ENCODE results near the gene SLX9. TPM values are rescaled to one million over a fixed set of nuclear protein-coding genes. Genes with fewer than 3 reads are reported as not detected.

SLX9 gene
- polyA plus RNA-seq, 1 of the 3 experiments (the other 2 are of a cell fraction): 42.9 TPM

GRCh38 chr21:44971672-44971995 lies 31.8 kb downstream of the SLX9 start:
- H3F3A ChIP-seq (replicated peaks; ENCODE audit: insufficient read depth): no peaks in the 10 kb centered on the region
- peaks cover 6% of the 10 kb centered on the region; the same call in 1 of the 2 replicates for H3K79me2 ChIP-seq (ENCODE audit: insufficient read depth)
- TF ChIP-seq YY1 (IDR thresholded peaks at IDR 0.05; ENCODE audit: low read depth) (no peak), JUND (IDR thresholded peaks at IDR 0.05) (no peak), EZH2phosphoT487 (IDR thresholded peaks at IDR 0.05; ENCODE audit: borderline replicate concordance, low read depth) (no peak), GATA2 (CRISPR knock-in tag; IDR thresholded peaks at IDR 0.05) (no peak), NFIC (IDR thresholded peaks at IDR 0.05; ENCODE audit: borderline replicate concordance) (no peak), USF1 (IDR thresholded peaks at IDR 0.05; ENCODE audit: borderline replicate concordance, low read depth) (no peak), RFX5 (IDR thresholded peaks at IDR 0.05; ENCODE audit: low read length) (no peak), MXI1 (IDR thresholded peaks at IDR 0.05; ENCODE audit: low read depth, low read length) (no peak), TAF1 (IDR thresholded peaks at IDR 0.05; ENCODE audit: borderline replicate concordance, low read depth, low read length) (no peak), ELF1 (IDR thresholded peaks at IDR 0.05) (no peak), RAD21 (IDR thresholded peaks at IDR 0.05; ENCODE audit: low read length) (no peak), SIN3A (IDR thresholded peaks at IDR 0.05; ENCODE audit: borderline replicate concordance, low read depth, low read length) (no peak), EP300 (IDR thresholded peaks at IDR 0.05; ENCODE audit: borderline replicate concordance in 1 of 2, low read depth in 1 of 2, low read length in 1 of 2) (no peak), REST (IDR thresholded peaks at IDR 0.05; ENCODE audit: low read depth, low read length) (no peak)
- TF ChIP-seq, protein P1, sequence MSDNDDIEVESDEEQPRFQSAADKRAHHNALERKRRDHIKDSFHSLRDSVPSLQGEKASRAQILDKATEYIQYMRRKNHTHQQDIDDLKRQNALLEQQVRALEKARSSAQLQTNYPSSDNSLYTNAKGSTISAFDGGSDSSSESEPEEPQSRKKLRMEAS (IDR thresholded peaks at IDR 0.05; ENCODE audit: low read depth): no peak
- TF ChIP-seq, protein P2, sequence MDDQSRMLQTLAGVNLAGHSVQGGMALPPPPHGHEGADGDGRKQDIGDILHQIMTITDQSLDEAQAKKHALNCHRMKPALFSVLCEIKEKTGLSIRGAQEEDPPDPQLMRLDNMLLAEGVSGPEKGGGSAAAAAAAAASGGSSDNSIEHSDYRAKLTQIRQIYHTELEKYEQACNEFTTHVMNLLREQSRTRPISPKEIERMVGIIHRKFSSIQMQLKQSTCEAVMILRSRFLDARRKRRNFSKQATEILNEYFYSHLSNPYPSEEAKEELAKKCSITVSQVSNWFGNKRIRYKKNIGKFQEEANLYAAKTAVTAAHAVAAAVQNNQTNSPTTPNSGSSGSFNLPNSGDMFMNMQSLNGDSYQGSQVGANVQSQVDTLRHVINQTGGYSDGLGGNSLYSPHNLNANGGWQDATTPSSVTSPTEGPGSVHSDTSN (IDR thresholded peaks at IDR 0.05): no peak
- TF ChIP-seq, protein P3, sequence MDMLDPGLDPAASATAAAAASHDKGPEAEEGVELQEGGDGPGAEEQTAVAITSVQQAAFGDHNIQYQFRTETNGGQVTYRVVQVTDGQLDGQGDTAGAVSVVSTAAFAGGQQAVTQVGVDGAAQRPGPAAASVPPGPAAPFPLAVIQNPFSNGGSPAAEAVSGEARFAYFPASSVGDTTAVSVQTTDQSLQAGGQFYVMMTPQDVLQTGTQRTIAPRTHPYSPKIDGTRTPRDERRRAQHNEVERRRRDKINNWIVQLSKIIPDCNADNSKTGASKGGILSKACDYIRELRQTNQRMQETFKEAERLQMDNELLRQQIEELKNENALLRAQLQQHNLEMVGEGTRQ (IDR thresholded peaks at IDR 0.05; ENCODE audit: borderline replicate concordance, low read depth, low read length): no peak
- TF ChIP-seq, protein P4, sequence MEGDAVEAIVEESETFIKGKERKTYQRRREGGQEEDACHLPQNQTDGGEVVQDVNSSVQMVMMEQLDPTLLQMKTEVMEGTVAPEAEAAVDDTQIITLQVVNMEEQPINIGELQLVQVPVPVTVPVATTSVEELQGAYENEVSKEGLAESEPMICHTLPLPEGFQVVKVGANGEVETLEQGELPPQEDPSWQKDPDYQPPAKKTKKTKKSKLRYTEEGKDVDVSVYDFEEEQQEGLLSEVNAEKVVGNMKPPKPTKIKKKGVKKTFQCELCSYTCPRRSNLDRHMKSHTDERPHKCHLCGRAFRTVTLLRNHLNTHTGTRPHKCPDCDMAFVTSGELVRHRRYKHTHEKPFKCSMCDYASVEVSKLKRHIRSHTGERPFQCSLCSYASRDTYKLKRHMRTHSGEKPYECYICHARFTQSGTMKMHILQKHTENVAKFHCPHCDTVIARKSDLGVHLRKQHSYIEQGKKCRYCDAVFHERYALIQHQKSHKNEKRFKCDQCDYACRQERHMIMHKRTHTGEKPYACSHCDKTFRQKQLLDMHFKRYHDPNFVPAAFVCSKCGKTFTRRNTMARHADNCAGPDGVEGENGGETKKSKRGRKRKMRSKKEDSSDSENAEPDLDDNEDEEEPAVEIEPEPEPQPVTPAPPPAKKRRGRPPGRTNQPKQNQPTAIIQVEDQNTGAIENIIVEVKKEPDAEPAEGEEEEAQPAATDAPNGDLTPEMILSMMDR (IDR thresholded peaks at IDR 0.05): no peak
- TF ChIP-seq, protein P5, sequence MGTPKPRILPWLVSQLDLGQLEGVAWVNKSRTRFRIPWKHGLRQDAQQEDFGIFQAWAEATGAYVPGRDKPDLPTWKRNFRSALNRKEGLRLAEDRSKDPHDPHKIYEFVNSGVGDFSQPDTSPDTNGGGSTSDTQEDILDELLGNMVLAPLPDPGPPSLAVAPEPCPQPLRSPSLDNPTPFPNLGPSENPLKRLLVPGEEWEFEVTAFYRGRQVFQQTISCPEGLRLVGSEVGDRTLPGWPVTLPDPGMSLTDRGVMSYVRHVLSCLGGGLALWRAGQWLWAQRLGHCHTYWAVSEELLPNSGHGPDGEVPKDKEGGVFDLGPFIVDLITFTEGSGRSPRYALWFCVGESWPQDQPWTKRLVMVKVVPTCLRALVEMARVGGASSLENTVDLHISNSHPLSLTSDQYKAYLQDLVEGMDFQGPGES (IDR thresholded peaks at IDR 0.05; ENCODE audit: low read depth, low read length): no peak
- TF ChIP-seq, protein P6, sequence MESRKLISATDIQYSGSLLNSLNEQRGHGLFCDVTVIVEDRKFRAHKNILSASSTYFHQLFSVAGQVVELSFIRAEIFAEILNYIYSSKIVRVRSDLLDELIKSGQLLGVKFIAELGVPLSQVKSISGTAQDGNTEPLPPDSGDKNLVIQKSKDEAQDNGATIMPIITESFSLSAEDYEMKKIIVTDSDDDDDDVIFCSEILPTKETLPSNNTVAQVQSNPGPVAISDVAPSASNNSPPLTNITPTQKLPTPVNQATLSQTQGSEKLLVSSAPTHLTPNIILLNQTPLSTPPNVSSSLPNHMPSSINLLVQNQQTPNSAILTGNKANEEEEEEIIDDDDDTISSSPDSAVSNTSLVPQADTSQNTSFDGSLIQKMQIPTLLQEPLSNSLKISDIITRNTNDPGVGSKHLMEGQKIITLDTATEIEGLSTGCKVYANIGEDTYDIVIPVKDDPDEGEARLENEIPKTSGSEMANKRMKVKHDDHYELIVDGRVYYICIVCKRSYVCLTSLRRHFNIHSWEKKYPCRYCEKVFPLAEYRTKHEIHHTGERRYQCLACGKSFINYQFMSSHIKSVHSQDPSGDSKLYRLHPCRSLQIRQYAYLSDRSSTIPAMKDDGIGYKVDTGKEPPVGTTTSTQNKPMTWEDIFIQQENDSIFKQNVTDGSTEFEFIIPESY (IDR thresholded peaks at IDR 0.05; ENCODE audit: borderline replicate concordance, low read depth): no peak
- peaks cover 5 to 16% of the 10 kb centered on the region in 2 experiments; a peak in 3 of 4 replicates for H3K4me1 ChIP-seq (ENCODE audit: control insufficient read depth in 1 of 2, insufficient read depth in 2 of 2, low read depth in 1 of 2, low read length in 1 of 2)
- no peaks in the 10 kb centered on the region for H3K27me3 ChIP-seq (ENCODE audit: insufficient read depth)
- DNase-seq: no peak
- no peak overlapping the region for H3K27ac ChIP-seq (ENCODE audit: low read depth in 2 of 2, low read length in 1 of 2)
- ChIA-PET POLR2A (no interaction called here), CTCF (interaction anchor here (1.1 to 1.9 kb wide), 3 partner anchors 17 to 22 kb away, joined by 3 to 6 read pairs (median 6); no protein-coding TSS in a partner anchor)
- H2AFZ ChIP-seq (ENCODE audit: low read depth): no peak overlapping the region
- H3K9me2 ChIP-seq: no peaks in the 10 kb centered on the region
- H3K4me3 ChIP-seq (ENCODE audit: low read depth in 2 of 2, low read length in 1 of 2): no peak overlapping the region
- H3K36me3 ChIP-seq (replicated peaks in 1 of 2; ENCODE audit: control insufficient read depth in 1 of 2, insufficient read depth in 2 of 2, low read length in 1 of 2): peaks cover 6 to 31% of the 10 kb centered on the region in 2 experiments
- no peak overlapping the region for H3K9ac ChIP-seq
- WGBS (ENCODE audit: low lambda C conversion rate): 90% methylated on average over 10 of the region's 10 CpGs
- H3K4me2 ChIP-seq: no peak overlapping the region
- H4K20me1 ChIP-seq (ENCODE audit: insufficient read depth): no peaks in the 10 kb centered on the region
- H3K9me3 ChIP-seq: no peaks in the 10 kb centered on the region

Data from SK-N-SH (cell line).